EL (cell line): Measurements from ENCODE around the gene NKPD1.

ENCODE experiments used
- DNase-seq: peaks from one replicate; pipeline ENCODE4 v3.0.0-alpha.2; 2016

The NKPD1 gene

GRCh38 chr19:45173816-45174215 lies 13.0 kb upstream of the NKPD1 start:
- peak; percentile 60 for DNase-seq

GRCh38 chr19:45172611-45173208 lies 11.9 kb upstream of the NKPD1 start:
- DNase-seq = no peak

GRCh38 chr19:45172173-45172572 lies 11.4 kb upstream of the NKPD1 start:
- DNase-seq = no peak

GRCh38 chr19:45171211-45171623 lies 10.4 kb upstream of the NKPD1 start:
- no peak for DNase-seq

- no peak for DNase-seq
Observed at GRCh38 chr19:45170146-45171106, 9.6 kb upstream of the NKPD1 start.

GRCh38 chr19:45169602-45170001 lies 8.8 kb upstream of the NKPD1 start:
- no peak for DNase-seq

GRCh38 chr19:45168767-45169351 lies 8.1 kb upstream of the NKPD1 start:
- no peak for DNase-seq

GRCh38 chr19:45166723-45167252 lies 6.0 kb upstream of the NKPD1 start:
- no peak for DNase-seq

- peak; percentile 68 for DNase-seq
Observed at GRCh38 chr19:45164577-45165335, 4.0 kb upstream of the NKPD1 start.

GRCh38 chr19:45163751-45164460 lies 3.1 kb upstream of the NKPD1 start:
- DNase-seq = no peak

- no peak for DNase-seq
Observed at GRCh38 chr19:45163156-45163555, 2.4 kb upstream of the NKPD1 start.

GRCh38 chr19:45162608-45163143 lies 1.9 kb upstream of the NKPD1 start:
- no peak for DNase-seq

GRCh38 chr19:45161738-45162607 lies 1.2 kb upstream of the NKPD1 start:
- peak; percentile 39 for DNase-seq

GRCh38 chr19:45159971-45160324 lies 834 bp downstream of the NKPD1 start:
- DNase-seq = no peak

- DNase-seq = no peak
Observed at GRCh38 chr19:45159210-45159970, 1.4 kb downstream of the NKPD1 start.

GRCh38 chr19:45158503-45159209 lies 2.1 kb downstream of the NKPD1 start:
- no peak for DNase-seq

- DNase-seq = no peak
Observed at GRCh38 chr19:45156751-45157150, 4.0 kb downstream of the NKPD1 start.

GRCh38 chr19:45156011-45156630 lies 4.7 kb downstream of the NKPD1 start:
- DNase-seq = no peak
